SH-SY5Y (cell line): ENCODE measurements around the gene SETBP1.

ENCODE experiments used
- GATA2 ChIP-seq: IDR thresholded peaks from 2 replicates; pipeline ENCODE4 v1.6.1; 2011; ENCODE audit warnings: mild to moderate bottlenecking, low read depth, low read length
- GATA3 ChIP-seq: IDR thresholded peaks from 2 replicates; pipeline ENCODE4 v1.6.1; 2011; ENCODE audit warnings: low read depth, mild to moderate bottlenecking, low read length, moderate library complexity

DNA sequence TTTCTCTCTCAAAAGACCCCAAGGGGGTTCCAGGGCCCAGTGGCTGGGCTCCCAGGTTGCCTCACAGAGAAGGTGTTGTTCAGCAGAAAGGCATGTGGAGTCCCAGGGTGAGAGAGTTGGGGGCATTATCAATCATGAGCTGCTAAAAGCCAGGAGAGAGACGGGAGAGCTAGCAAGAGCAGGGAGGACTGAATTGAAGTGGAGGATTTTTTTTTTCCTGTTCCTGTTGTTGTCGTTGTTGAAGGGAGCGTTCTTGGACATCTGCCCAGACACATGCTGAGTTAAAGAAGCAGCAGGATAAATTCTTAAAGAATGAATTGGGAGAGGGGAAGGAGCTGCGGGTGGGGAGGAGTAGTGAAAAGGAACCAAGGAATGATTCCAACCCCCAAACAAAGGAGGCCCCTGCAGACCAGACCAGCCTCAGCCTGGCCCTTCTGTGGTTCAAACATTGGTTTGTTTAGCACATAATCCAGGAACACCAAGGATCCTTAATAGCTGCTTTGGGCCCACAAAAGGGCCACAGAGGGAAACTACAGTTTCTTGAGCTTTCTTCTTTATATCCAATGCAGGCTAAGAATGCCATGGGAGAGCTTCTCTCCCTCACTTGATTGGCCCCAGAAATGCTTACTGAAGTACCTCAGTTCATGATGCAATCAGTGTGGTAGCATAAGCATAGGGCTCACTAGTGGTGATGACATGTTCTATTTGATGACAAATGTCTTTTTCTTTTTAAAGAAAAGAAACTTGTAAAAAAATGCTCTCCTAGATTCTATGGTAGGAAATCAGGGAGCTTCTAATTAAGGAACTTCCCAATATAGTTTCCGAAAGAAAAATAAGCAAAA, 146.0 kb downstream of the SETBP1 start:
- no peak for TF ChIP-seq GATA3
- TF ChIP-seq GATA2 = no peak
